Activated effector memory CD4-positive, alpha-beta T cell treated with Interleukin-2 at 50 U/mL for 16 hours (primary cell): ENCODE measurements around the gene SGF29.
"Not testable (repeated sequence)": the region's sequence is repeated elsewhere in the genome, so short reads cannot be mapped to it uniquely, and the experiment has no call there.

Experiments used
- DNase-seq: peaks from one replicate; pipeline ENCODE4 v3.0.0-alpha.2; 2020

SGF29 gene

DNA sequence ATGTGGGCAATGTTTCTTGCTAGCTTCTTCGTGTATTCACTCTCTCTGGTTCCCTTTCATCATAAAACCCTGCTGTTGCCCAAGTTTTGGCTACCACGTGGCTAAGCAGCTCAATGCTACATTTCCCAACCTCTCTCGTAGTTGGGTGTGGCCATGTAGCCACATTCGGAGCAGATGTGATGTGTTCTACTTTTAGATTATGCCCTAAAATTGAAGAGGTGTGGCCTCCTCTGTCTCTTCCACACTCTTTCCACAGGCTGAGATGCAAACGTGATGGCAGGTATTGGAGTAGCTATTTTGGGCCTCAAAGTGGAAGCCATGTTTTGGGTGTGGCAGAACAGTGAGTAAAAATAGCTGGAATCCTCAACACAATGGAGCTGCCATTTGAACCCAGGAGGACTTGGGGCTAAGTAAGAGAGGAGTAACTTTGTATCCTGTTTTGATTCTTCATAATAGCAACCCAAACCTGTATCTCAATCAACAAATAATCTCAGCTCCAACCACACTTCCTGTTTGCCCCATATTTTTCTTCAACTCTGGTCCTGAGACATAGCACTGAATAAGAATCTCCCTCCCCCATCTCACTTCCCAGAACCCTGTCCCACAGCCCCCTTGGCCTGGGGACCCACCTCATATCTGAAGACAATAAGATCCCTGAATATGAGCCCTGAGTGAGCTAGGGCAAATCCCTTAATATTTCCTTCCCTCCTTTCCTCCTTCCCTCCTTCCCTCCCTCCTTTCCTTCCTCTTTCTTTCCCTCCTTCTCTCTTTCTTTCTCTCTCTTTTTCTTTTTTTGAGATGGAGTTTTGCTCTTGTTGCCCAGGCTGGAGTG lies 19.0 kb upstream of the SGF29 start:
- DNase-seq, result no peak

DNA sequence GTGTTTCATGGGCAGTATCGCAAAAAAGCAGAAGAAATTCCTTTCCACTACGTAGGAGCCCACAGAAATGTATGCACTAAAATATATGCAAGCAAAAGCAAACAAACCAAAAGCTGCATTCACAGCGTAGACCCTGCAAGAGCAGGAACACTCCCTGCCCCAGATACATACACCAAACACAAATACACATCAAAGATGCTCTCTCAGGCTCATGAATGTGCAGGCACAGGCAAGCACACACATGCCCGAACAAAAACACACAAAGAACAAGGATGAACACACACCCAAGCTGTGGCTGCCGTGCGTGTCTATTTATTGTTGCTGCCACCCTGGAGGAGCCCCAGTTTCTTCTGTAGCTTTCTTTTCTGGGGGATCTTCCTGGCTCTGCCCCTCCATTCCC lies 16.6 kb upstream of the SGF29 start:
- DNase-seq, result no peak

DNA sequence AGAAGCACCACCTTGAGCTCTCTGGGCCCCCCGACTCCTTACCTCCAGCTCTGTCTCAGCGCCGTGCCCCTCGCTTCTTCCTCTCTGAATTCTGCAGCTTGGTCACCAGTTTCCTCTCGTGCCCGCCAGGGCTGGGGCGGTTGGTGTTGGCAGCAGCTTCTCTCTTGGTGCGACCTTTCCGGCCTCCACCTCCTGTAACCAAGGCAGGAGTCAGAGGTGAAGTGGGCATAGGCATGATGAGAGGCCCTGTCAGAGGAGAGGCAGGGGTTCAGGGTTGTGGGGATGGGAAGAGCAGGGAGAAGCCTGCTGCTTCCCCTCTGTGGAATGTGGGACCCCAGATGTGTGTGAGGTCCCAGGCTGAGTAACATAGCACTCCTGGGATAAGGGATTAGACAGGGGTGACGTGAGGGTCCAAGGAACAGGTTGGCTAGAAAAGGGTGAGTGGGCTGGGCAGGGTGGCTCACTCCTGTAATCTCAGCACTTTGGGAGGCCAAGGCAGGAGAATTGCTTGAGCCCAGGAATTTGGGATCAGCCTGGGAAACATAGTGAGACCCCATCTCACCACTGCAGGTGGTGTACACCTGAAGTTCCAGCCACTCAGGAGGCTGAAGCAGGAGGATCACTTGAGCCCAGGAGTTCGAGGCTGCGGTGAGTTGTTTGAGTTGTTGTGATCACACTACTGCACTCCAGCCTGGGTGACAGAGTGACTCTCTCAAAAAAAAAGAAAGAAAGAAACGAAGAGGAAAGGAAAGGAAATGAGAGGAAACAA lies 15.6 kb upstream of the SGF29 start:
- no peak for DNase-seq

GRCh38 chr16:28538733-28539596 lies 14.8 kb upstream of the SGF29 start, which contains the start of gene NUPR1:
Gene NUPR1, minus strand, starts transcription at chr16:28538974. Its CDS starts 67 bp downstream, at chr16:28538907.
- no peak for DNase-seq

- no peak for DNase-seq
Measured at GRCh38 chr16:28540346-28540745, 13.4 kb upstream of the SGF29 start.

DNA sequence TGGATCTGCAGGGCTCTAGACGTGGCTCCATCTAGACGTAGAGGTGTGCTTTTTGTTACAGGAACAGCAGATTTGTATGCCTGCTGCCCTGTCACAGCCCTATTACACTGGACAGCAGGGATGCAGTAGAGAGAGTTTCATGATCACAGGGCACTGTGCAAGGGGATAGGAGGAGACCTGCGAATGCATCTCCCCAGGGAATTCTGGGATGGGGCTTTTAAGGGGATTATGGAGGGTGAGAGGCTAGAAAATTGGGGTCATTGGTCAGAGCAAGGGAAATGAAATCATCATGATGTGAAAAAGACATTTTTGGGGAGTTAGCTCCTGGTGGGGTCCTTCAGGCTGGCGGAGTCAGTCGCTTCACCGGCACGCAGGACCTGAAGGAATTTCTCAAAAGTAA lies 11.1 kb upstream of the SGF29 start:
- no peak for DNase-seq

- no peak for DNase-seq
Measured at GRCh38 chr16:28543072-28543471, 10.6 kb upstream of the SGF29 start.

DNA sequence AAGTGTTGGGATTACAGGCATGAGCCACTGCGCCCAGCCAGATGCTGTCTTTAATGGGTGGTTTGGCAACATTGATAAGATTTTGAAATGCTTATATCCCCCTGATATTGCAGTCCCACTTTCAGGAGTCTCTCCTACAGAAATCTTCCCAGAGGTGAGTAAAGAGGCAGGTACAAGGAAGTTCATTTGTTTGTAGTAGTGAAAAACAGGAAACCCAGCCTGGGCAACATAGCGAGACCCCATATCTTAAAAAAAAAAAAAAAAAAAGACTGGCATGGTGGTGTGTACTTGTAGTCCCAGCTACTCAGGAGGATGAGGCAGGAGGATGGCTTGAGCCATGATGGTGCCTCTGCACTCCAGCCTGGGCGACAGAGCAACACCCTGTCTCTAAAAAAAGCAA lies 8.7 kb upstream of the SGF29 start:
- DNase-seq, result no peak

GRCh38 chr16:28545964-28546363 lies 7.8 kb upstream of the SGF29 start:
- DNase-seq, result not testable (repeated sequence)

DNA sequence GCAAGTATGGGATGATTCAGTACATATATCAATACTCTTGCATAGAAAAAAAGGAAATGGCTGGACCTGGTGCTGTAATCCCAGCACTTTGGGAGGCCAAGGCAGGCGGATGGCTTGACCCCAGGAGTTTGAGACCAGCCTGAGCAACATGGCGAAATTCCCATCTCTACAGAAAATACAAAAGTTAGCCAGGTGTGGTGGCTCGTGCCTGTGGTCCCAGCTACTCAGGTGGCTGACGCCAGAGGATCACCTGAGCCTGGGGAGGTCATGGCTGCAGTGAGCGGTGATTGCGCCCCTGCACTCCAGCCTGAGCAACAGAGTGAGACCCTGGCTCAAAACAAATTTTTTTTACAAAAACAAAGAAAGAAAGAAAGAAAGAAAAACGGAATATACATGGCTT lies 7.1 kb upstream of the SGF29 start:
- DNase-seq, result no peak

DNA sequence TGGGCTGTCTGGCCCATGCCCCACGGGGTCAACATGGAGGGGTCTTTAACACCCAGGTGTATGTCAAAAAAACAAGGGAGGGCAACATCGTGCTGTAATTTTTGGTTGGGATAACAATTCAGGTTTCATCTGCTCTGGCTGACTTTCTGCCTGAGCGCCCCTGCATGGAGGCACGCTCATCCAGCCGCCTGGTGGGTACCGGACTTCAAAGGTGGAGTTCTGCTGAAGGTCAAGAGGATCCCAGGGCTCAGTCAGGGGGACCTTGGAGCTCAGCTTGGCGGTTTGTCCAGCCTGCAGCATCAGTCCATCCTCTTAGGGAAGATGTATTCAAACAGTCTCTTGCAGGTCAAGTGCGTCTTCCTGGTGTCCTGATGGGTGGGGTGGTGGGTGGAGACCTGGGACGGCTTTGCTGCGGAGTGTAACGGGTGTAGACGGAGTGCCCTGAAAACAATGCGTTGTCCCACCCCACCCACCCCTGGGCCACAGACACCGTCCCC lies 5.4 kb upstream of the SGF29 start:
- no peak for DNase-seq

- no peak for DNase-seq
Measured at GRCh38 chr16:28549301-28549899, 4.3 kb upstream of the SGF29 start.

DNA sequence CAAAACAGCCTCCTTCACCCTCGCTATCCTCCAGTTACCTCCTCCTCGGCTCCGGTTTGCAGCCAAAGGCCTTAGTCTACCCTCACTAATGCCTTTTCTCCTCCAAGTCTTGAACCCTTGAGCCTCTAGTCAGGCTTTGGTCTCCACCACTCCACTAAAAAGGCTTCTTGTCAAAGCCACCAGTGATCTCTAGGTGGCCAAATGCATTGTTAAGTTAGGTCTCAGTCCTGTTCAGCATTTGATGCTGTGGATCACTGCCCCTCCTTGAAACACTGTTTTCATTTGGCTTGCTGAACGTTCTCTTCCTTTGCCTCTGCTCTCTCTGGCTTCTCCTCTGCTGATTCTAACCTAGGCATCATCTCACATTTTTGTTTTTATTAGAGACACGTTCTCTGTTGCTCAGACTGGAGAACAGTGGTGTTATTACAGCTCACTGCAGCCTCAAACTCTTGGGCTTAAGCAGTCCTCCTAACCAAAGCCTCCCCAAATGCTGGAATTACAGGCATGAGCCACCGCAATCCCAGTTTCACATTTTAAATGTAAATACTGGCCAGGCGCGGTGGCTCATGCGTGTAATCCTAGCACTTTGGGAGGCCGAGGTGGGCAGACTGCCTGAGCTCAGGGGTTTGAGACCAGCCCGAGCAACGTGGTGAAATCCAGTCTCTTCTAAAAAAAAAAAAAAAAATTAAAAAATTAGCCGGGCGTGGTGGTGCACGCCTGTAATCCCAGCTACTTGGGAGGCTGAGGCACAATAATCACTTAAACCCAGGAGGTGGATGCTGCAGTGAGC lies 1.1 kb downstream of the SGF29 start:
- no peak for DNase-seq

DNA sequence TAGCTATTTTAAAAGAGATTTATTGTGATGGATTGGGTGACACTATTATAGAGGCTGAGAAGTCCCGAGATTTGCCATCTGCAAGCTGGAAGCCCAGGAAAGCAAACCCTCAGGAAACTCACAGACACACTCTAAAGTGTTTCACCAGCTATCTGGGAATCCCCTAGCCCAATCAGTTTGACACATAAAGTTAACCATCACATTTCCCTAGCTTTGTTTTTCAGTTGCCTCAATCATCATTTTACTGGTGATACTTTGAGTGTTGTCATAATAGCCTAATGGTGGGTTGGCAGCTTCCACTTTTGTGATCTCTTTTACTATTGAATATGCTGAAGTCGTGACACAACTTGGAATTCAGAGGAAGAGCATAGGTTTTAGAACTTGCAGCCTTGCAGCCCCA lies 1.8 kb downstream of the SGF29 start:
- DNase-seq, result no peak

GRCh38 chr16:28556914-28557320 lies 3.2 kb downstream of the SGF29 start:
- no peak for DNase-seq

DNA sequence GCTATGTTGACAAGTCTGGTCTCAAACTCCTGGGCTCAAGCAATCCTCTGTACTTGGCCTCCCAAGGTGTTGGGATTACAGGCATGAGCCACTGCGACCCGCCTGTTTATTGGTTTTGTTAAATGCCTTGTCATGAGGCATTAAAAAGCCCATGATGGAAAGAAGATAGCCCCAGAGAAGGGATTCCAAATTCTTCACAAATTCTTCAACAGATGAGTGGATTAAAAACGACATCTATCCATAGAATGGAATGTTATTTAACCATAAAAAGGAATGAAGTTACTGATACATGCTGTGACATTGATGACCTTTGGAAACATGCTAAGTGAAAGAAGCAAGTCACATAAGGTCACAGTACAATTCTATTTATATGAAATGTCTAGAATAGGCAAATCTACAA lies 4.7 kb downstream of the SGF29 start:
- no peak for DNase-seq

GRCh38 chr16:28561557-28562187 lies 8.0 kb downstream of the SGF29 start:
- DNase-seq, result no peak

DNA sequence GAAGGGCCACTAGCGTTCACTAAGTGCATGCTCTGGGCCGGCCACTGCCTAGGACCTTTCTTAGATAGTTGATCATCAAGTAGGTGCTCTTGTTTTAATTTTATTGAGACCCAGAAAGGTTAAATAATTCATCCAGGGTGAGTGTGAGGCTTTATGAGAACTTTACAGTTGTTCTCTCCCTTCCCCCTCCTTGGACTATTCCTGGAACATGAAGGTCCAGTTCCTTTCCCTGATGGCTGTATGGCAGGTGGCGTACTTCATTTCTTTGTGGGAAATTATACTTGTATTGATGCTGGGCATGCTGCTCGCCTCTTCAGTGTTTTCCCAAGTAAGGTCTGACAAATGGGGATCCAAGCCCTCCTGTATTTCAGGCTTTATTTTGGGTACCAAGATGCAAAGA lies 8.5 kb downstream of the SGF29 start:
- no peak for DNase-seq

DNA sequence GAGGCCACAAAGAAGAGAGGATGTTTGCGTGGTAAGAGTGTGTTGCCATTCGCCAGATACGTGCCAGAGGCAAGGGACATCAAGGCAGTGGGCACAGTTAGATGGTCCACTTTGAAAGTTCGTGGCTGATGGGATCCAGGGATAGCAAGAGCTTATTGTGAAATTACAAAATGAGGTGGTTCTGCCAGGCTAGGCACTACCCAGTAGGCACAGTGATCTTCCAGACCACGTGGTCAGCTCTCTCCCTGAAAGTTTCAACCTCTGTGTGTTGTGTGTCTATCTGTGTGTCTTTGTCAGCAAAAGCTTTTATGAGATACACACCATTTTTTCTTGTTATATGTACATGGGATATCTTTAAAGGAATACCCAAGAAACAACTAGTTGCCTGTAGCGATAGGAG lies 9.5 kb downstream of the SGF29 start:
- no peak for DNase-seq

DNA sequence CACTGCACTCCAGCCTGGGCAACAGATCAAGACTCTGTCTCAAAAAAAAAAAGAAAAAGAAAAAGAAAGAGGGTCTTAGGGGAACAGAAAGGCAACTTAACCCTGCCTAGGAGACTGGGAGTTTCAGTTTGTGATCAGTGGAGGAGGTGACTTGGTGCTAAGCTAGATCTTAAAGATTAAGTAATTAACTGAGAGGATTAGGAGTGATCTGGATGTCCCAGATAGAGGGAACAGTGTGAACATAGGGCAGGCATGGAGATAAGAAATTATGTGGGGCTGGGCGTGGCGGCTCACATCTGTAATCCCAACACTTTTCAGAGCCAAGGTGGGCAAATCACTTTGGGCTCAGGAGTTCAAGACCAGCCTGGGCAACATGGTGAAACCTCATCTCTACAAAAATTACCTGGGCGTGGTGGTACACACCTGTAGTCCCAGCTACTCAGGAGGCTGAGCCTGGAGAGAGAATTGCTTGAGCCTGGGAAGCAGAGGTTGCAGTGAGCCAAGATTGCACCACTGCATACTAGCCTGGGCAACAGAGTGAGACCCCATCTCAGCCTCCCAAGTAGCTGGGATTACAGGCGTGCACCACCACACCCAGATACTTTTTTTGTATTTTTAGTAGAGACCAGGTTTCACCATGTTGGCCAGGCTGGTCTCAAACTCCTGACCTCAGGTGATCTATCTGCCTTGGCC lies 12.7 kb downstream of the SGF29 start:
- not testable (repeated sequence) for DNase-seq

- no peak for DNase-seq
Measured at GRCh38 chr16:28567292-28567691, 13.6 kb downstream of the SGF29 start.
